SU-DHL-6 (cell line): ENCODE data around the gene PLCB1.

ENCODE experiments used
- H2AFZ ChIP-seq: fragments of 200-600 bp; sonication (generic); 2 replicates; pipeline ENCODE4 v1.6.1; 2014; ENCODE audit warnings: low read depth, mild to moderate bottlenecking, moderate library complexity, mixed read lengths, antibody characterized with exemption, low read length; ENCODE audit not compliant: severe bottlenecking
- H3F3A ChIP-seq: fragments of 200-600 bp; shearing (Covaris generic); 2 replicates; pipeline ENCODE4 v1.6.0; 2016; ENCODE audit warnings: antibody characterized with exemption, mild to moderate bottlenecking; ENCODE audit not compliant: insufficient read depth
- H3K27ac ChIP-seq: fragments of 200-600 bp; sonication (generic); 2 replicates; pipeline ENCODE4 v1.5.1; 2016; ENCODE audit warnings: low read depth, mild to moderate bottlenecking, low read length, moderate library complexity, mixed read lengths
- H3K27me3 ChIP-seq: fragments of 200-600 bp; sonication (generic), shearing (Covaris generic); 2 replicates; pipeline ENCODE4 v1.6.0; 2014; ENCODE audit warnings: mild to moderate bottlenecking, low read length
- H3K36me3 ChIP-seq: fragments of 200-600 bp; sonication (generic); 2 replicates; pipeline ENCODE4 v1.6.1; 2014; ENCODE audit warnings: mild to moderate bottlenecking, low read length, mixed read lengths
- H3K4me2 ChIP-seq: fragments of 300-600, 200-600 bp; shearing (Covaris generic), sonication (generic); 2 replicates; pipeline ENCODE4 v1.6.0; 2014; ENCODE audit warnings: low read length, low read depth, mild to moderate bottlenecking; ENCODE audit not compliant: poor library complexity, severe bottlenecking
- H3K4me3 ChIP-seq: fragments of 200-600 bp; sonication (generic); 2 replicates; pipeline ENCODE4 v1.5.1; 2014; ENCODE audit warnings: antibody characterized with exemption, low read length, mild to moderate bottlenecking, mixed read lengths; ENCODE audit not compliant: insufficient read depth, poor library complexity, severe bottlenecking
- H3K79me2 ChIP-seq: fragments of 200-600 bp; sonication (generic); 2 replicates; pipeline ENCODE4 v1.6.1; 2014; ENCODE audit warnings: mild to moderate bottlenecking, low read length, moderate library complexity; ENCODE audit not compliant: insufficient read depth
- H3K9ac ChIP-seq: fragments of 200-600 bp; sonication (generic); 2 replicates; pipeline ENCODE4 v1.7.0; 2014; ENCODE audit warnings: mild to moderate bottlenecking, low read length
- H3K9me2 ChIP-seq: fragments of 200-600 bp; sonication (generic); replicated peaks from 2 replicates; pipeline ENCODE4 v1.6.1; 2014; ENCODE audit warnings: low read length; ENCODE audit not compliant: insufficient read depth
- H3K9me3 ChIP-seq: fragments of 200-600 bp; sonication (generic); 2 replicates; pipeline ENCODE4 v1.6.1; 2014; ENCODE audit warnings: low read length, mixed read lengths; ENCODE audit not compliant: insufficient read depth
- H4K20me1 ChIP-seq: fragments of 200-600 bp; sonication (generic); 2 replicates; pipeline ENCODE4 v1.6.1; 2014; ENCODE audit warnings: low read depth, mild to moderate bottlenecking, antibody characterized with exemption, low read length, moderate library complexity, mixed read lengths
- EZH2phosphoT487 ChIP-seq: fragments of 200-600 bp; sonication (generic), shearing (Covaris generic); conservative IDR thresholded peaks from 2 replicates; pipeline ENCODE4 v1.6.1; 2018; ENCODE audit warnings: mild to moderate bottlenecking, antibody characterized with exemption, low read length, moderate library complexity, mixed read lengths
- TF ChIP-seq, protein P1 (sequence below): fragments of 200-600 bp; sonication (generic); IDR thresholded peaks from one replicate; pipeline ENCODE4 v1.5.1; 2017; ENCODE audit warnings: antibody characterized with exemption, mild to moderate bottlenecking, low read length, moderate library complexity; ENCODE audit not compliant: insufficient read depth, poor library complexity, severe bottlenecking

PLCB1 gene

DNA sequence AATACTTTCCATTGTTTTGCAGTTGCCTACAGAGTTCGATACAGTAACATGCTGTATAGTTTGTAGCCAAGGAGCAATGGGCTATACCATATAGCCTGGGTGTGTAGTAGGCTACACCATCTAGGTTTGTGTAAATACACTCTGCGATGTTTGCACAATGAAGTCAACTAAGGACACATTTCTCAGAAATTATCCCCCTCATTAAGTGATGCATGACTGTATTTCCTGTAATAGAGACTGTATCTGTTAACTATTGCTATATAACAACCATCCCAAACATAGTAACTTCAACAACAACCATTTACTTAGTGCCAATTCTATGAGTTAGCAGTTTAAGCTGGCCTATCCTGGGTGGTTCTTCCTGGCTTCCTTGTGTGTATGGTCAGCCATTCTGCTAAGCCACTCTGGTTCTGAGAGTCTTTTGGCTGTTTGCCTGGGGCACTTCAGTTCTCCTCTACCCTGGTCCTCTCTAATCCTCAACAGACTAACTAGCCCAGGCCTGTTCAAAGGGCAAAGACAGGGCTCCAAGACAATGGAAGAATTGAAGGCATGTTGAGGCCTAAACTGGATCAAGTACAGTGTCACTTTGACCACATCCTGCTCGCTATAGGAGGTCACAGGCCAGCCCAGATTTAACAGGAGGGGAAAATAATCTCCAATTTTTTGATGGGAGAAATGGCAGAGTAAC is 124.0 kb downstream of the PLCB1 start:
- Histone ChIP-seq H3K27me3 (no peaks in the 10 kb centered on the region), H3K9me2 (no peaks in the 10 kb centered on the region), H2AFZ (no peak overlapping the region), H3K36me3 (no peaks in the 10 kb centered on the region), H3K9me3 (no peaks in the 10 kb centered on the region), H3K4me3 (no peak overlapping the region), H4K20me1 (no peaks in the 10 kb centered on the region), H3K27ac (no peak overlapping the region), H3K79me2 (no peaks in the 10 kb centered on the region), H3K4me2 (no peak overlapping the region), H3F3A (no peaks in the 10 kb centered on the region), H3K9ac (no peak overlapping the region)
- TF ChIP-seq EZH2phosphoT487 = no peak

DNA sequence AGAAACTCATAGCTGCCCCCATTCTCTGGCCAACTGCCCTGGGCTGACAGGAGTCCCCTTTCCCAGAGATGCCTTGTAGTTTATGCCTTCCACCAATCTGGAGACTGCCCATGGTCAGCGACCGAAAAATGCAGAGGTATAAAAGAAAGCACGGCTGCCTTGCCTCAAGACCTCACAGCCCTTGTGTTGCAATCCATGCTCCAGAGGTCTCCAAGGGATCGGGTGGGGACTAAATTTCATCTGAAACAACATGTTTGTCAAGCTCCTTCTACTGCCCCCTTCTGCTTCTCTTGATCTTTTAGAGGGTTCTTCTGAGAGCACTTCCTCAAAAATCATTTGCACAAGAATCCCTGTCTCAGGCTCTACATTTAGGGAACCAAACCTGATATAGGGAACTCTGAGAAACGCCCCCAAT is 128.8 kb downstream of the PLCB1 start:
- TF ChIP-seq EZH2phosphoT487 = no peak
- TF ChIP-seq, protein P1, sequence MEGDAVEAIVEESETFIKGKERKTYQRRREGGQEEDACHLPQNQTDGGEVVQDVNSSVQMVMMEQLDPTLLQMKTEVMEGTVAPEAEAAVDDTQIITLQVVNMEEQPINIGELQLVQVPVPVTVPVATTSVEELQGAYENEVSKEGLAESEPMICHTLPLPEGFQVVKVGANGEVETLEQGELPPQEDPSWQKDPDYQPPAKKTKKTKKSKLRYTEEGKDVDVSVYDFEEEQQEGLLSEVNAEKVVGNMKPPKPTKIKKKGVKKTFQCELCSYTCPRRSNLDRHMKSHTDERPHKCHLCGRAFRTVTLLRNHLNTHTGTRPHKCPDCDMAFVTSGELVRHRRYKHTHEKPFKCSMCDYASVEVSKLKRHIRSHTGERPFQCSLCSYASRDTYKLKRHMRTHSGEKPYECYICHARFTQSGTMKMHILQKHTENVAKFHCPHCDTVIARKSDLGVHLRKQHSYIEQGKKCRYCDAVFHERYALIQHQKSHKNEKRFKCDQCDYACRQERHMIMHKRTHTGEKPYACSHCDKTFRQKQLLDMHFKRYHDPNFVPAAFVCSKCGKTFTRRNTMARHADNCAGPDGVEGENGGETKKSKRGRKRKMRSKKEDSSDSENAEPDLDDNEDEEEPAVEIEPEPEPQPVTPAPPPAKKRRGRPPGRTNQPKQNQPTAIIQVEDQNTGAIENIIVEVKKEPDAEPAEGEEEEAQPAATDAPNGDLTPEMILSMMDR = no peak

DNA sequence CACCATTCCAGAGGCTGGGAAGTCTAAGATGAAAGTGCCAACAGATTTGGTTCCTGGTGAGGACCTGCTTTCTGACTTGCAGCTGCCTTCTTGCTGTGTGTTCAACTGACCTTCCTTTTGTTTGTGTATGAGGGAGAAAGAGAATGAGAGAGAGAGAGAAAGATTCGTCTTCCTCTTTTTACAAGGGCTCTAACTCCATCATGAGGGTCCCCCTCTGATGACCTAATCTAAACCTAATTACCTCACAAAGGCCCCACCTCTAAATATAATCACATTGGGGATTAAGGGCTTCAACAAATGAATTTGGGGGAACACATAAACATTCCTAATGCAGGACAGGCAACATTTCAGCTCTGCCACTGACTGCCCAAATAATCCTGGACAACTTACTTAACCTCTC is 130.7 kb downstream of the PLCB1 start:
- H4K20me1 ChIP-seq = no peaks in the 10 kb centered on the region
- H3K9me3 ChIP-seq = no peaks in the 10 kb centered on the region
- H3K27me3 ChIP-seq = no peaks in the 10 kb centered on the region
- H3K79me2 ChIP-seq = no peaks in the 10 kb centered on the region
- no peaks in the 10 kb centered on the region for H3K9me2 ChIP-seq
- TF ChIP-seq EZH2phosphoT487 = no peak
- TF ChIP-seq, protein P1 = no peak
- no peaks in the 10 kb centered on the region for H3F3A ChIP-seq
- no peak overlapping the region for H3K4me2 ChIP-seq
- no peak overlapping the region for H3K4me3 ChIP-seq
- no peak overlapping the region for H2AFZ ChIP-seq
- no peaks in the 10 kb centered on the region for H3K36me3 ChIP-seq
- H3K9ac ChIP-seq = no peak overlapping the region
- H3K27ac ChIP-seq = no peak overlapping the region

More for the DNA sequence above, 128.8 kb downstream of the PLCB1 start:
- Histone ChIP-seq H3K9ac (no peak overlapping the region), H3K4me2 (no peak overlapping the region), H3K36me3 (no peaks in the 10 kb centered on the region), H3F3A (no peaks in the 10 kb centered on the region), H2AFZ (no peak overlapping the region), H3K79me2 (no peaks in the 10 kb centered on the region), H3K27ac (no peak overlapping the region), H3K27me3 (no peaks in the 10 kb centered on the region), H3K9me2 (no peaks in the 10 kb centered on the region), H3K4me3 (no peak overlapping the region), H4K20me1 (no peaks in the 10 kb centered on the region), H3K9me3 (no peaks in the 10 kb centered on the region)

DNA sequence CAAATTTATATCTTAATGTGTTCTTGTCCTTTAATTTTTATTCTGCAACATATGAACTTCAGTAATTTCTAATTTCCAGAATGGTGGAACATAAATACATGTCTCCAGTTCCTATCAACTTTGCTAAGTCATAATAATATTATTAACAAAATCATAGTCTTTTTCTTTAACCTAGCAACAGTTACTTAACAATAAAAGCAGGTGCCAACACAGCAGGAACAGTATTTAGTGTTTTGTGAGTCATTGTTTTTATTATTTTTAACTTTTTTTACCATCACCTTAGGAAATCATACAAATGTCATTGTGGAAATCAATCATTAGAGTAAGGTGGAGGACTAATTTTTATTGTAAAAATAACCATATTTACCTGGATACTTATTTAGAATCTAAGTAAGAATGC is 133.5 kb downstream of the PLCB1 start:
- H3F3A ChIP-seq = no peaks in the 10 kb centered on the region
- no peak overlapping the region for H3K27ac ChIP-seq
- no peaks in the 10 kb centered on the region for H3K36me3 ChIP-seq
- H3K79me2 ChIP-seq = no peaks in the 10 kb centered on the region
- no peaks in the 10 kb centered on the region for H3K27me3 ChIP-seq
- no peaks in the 10 kb centered on the region for H3K9me3 ChIP-seq
- no peak overlapping the region for H3K9ac ChIP-seq
- no peak for TF ChIP-seq EZH2phosphoT487
- TF ChIP-seq, protein P1 = no peak
- H3K4me2 ChIP-seq = no peak overlapping the region
- H2AFZ ChIP-seq = no peak overlapping the region
- no peak overlapping the region for H3K4me3 ChIP-seq
- H3K9me2 ChIP-seq = no peaks in the 10 kb centered on the region
- no peaks in the 10 kb centered on the region for H4K20me1 ChIP-seq
